Lung (tissue), 16 donors: ENCODE measurements around the gene MIOS. TPM values are rescaled to one million over a fixed set of nuclear protein-coding genes. Genes with fewer than 3 reads are reported as not detected.

Source experiments
- ATAC-seq: fragments of 200-7000 bp; cut with Tn5 transposase; one replicate; pipeline ENCODE4 v1.9.1; 2020; ENCODE audit warnings: moderate number of reproducible peaks; ENCODE audit not compliant: insufficient read depth, low FRiP score
- DNase-seq, 3 donors: peaks; one replicate each; pipeline ENCODE4 v3.0.0-alpha.2; 2013 to 2017
- H3K27ac ChIP-seq, 2 donors: one replicate each; pipeline ENCODE4 v1.5.1; 2013; ENCODE audit warnings: mild to moderate bottlenecking in 2 of 2, moderate library complexity in 2 of 2, control low read depth in 1 of 2, inconsistent platforms in 1 of 2, low read depth in 1 of 2, low read length in 1 of 2
- H3K27me3 ChIP-seq, 3 donors: one replicate each; pipeline ENCODE4 v1.5.1; 2013; ENCODE audit warnings: low read length in 2 of 3; ENCODE audit not compliant: control insufficient read depth in 3 of 3, insufficient read depth in 3 of 3
- H3K36me3 ChIP-seq, 4 donors: one replicate each; pipeline ENCODE4 v1.5.1; 2013; ENCODE audit warnings: low read length in 4 of 4, mild to moderate bottlenecking in 1 of 4, moderate library complexity in 1 of 4; ENCODE audit not compliant: control insufficient read depth in 4 of 4, insufficient read depth in 4 of 4
- H3K4me1 ChIP-seq, 5 donors: one replicate each; pipeline ENCODE4 v1.5.1; 2013; ENCODE audit warnings: low read length in 5 of 5, mild to moderate bottlenecking in 2 of 5, moderate library complexity in 1 of 5; ENCODE audit not compliant: control insufficient read depth in 5 of 5, insufficient read depth in 5 of 5
- H3K4me3 ChIP-seq: one replicate; pipeline ENCODE4 v1.5.1; 2013; ENCODE audit warnings: mild to moderate bottlenecking, control low read depth, moderate library complexity
- H3K9ac ChIP-seq, 2 donors: one replicate each; pipeline ENCODE4 v1.5.1; 2013; ENCODE audit warnings: low read length in 2 of 2, control low read depth in 1 of 2; ENCODE audit not compliant: insufficient read depth in 1 of 2
- H3K9me3 ChIP-seq, 4 donors: one replicate each; pipeline ENCODE4 v1.5.1; 2013; ENCODE audit warnings: low read length in 3 of 4, mild to moderate bottlenecking in 1 of 4, moderate library complexity in 1 of 4; ENCODE audit not compliant: control insufficient read depth in 4 of 4, insufficient read depth in 3 of 4
- WGBS, 2 donors: extraction: QIAGEN DNeasy Blood & Tissue Kit; methylation state at CpG; one replicate each; pipeline ENCODE4 v1.1.7; 2013; 5-methylcytosine and 5-hydroxymethylcytosine counted together
- long read RNA-seq, 5 donors: transcript quantifications; one replicate each; lab custom pipeline, GENCODE V29; 2026
- polyA plus RNA-seq, 2 donors: library from polyadenylated mRNA; stranded (reverse); fragments of 200-250 nt; gene quantifications; one replicate each; pipeline ENCODE4 v1.2.1, GENCODE V29; 2013
- total RNA-seq, 2 donors: library from RNA; depleted of rRNA in 1 of 2; stranded (reverse); fragments of >200 nt in 1 of 2; gene quantifications; one replicate each; pipeline ENCODE4 v1.2.1, GENCODE V29; 2014 to 2021
- TF ChIP-seq, protein P1 (sequence below): IDR thresholded peaks from 2 replicates; pipeline ENCODE4 v1.5.1; 2012; ENCODE audit warnings: mild to moderate bottlenecking; ENCODE audit errors: control extremely low read depth, extremely low read depth
- donor health status: control.
- donor health status: control.
- donor health status: Bipolar disorder and iron deficiency.
- donor health status: healthy.
- donor health status: DM: yes; HTN: yes; CAD: no.

MIOS gene
- total RNA-seq (10 to 100 TPM; 29.5 to 45.6 TPM), polyA plus RNA-seq (10 to 100 TPM in 1 of 2 donors, 1 to 10 TPM in 1; 8.7 to 18.5 TPM)
- long read RNA-seq, donor 1, partial matches to known transcripts, result 0 of 5 reads
- long read RNA-seq, donor 1, other reads (novel, unspliced or antisense), result 0 of 5 reads
- long read RNA-seq, donor 2, partial matches to known transcripts, result 0 of 3 reads
- long read RNA-seq, donor 2, other reads (novel, unspliced or antisense), result 0 of 3 reads
- long read RNA-seq, donor 3, partial matches to known transcripts, result 0 of 5 reads
- long read RNA-seq, donor 3, other reads (novel, unspliced or antisense), result 0 of 5 reads
- long read RNA-seq, donor 4, result 0 reads
- long read RNA-seq, donor 5, partial matches to known transcripts, result 0 of 8 reads
- long read RNA-seq, donor 5, other reads (novel, unspliced or antisense), result 0 of 8 reads

DNA sequence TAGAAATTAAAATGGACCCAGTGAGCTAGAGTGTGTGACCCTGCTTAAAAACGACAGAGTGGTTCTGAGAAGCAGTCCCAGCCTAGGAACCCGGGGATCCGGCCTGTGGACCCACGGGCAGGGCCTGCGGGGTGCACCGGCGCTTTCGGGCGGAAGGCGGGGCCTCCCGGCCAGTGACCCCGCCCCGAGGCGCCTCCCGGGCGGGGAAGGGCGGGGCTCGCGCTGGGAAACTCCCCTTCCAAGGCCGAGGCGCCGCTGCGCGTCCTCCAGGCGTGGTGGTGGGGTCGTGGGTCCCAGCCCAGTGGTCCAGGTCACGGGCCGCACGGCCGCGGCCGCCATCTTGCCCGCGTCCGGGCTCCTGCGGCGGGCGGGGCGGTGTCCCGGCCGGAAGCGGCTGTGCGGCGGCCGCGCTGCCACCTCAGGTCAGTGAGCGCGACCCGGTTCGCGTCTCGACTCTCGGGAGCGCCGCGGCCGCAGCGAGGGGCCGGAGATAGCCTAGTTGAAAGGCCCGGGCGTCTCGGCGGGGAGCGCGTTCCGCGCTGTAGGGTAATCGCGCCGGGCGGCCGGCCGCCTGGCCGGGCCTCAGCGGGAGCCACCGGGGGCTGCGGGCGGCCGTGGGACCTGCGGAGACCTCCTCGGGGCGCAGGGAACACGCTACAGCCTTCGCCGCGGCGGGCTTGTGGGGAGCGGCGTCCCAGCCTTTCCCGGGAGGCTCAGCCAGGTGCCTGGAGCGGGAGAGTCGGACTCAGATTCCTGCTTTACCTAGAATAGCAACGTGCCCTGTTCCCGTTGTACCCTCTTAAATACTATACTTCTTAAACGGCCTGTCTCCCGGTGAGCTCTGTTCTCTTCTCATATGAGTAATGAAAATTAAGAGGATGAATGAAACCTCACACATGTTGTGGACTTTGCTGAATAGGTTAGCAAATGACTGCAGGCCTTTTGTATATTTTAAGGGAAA is at the start of gene MIOS:
Gene MIOS (plus strand): TSS at position 234 of the 961 bp plus-strand sequence. CDS start 5,592 bp downstream, outside the sequence.
- peaks cover 0 to 5% (median 2%) of the 10 kb centered on the region in 4 donors for H3K36me3 ChIP-seq
- peak; percentile 83 to 91 (median 88) for DNase-seq
- H3K9ac ChIP-seq, result peak within 1 kb of the TSS; percentile 56 to 81
- peaks cover 0 to 21% (median 9%) of the 10 kb centered on the region in 5 donors for H3K4me1 ChIP-seq
- H3K9me3 ChIP-seq, result no peaks in the 10 kb centered on the region
- 0% methylated on average over 47 to 96 of the region's 96 CpGs for WGBS, 2 donors
- peak; percentile 96 for ATAC-seq
- H3K4me3 ChIP-seq, result peak within 1 kb of the TSS; percentile 91
- TF ChIP-seq, protein P1, sequence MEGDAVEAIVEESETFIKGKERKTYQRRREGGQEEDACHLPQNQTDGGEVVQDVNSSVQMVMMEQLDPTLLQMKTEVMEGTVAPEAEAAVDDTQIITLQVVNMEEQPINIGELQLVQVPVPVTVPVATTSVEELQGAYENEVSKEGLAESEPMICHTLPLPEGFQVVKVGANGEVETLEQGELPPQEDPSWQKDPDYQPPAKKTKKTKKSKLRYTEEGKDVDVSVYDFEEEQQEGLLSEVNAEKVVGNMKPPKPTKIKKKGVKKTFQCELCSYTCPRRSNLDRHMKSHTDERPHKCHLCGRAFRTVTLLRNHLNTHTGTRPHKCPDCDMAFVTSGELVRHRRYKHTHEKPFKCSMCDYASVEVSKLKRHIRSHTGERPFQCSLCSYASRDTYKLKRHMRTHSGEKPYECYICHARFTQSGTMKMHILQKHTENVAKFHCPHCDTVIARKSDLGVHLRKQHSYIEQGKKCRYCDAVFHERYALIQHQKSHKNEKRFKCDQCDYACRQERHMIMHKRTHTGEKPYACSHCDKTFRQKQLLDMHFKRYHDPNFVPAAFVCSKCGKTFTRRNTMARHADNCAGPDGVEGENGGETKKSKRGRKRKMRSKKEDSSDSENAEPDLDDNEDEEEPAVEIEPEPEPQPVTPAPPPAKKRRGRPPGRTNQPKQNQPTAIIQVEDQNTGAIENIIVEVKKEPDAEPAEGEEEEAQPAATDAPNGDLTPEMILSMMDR, result no peak
- H3K27me3 ChIP-seq, result no peaks in the 10 kb centered on the region
- H3K27ac ChIP-seq, result peak within 1 kb of the TSS; percentile 95 to 97

DNA sequence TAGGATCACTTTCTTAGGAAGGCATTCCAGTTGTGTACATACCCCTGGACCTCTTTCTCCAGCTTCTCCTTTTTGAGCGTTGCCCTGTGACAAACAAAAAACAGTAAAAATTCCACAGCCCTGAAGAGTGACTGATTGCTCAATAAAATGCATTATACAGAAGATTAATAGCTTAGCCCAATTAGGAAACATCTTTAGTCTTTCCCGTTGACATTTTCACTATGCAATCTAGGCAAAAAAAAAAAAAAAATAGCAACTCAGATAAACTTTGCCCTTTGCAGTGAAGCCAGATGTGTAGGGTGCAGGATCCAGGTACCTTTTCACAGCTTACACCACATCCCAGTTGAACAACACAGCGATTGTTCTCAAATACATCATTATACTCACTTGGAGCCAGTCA is 48.9 kb upstream of the MIOS start:
- Histone ChIP-seq H3K4me1 (no peaks in the 10 kb centered on the region), H3K36me3 (no peaks in the 10 kb centered on the region), H3K9ac (no peak overlapping the region), H3K4me3 (no peak overlapping the region), H3K27ac (no peak overlapping the region), H3K27me3 (no peaks in the 10 kb centered on the region), H3K9me3 (peaks cover 0 to 1% (median 0%) of the 10 kb centered on the region in 4 donors)
- TF ChIP-seq, protein P1, result no peak
- WGBS, 2 donors, result 28 to 32% methylated on average over 3 of the region's 3 CpGs
- DNase-seq (no peak), ATAC-seq (no peak)

DNA sequence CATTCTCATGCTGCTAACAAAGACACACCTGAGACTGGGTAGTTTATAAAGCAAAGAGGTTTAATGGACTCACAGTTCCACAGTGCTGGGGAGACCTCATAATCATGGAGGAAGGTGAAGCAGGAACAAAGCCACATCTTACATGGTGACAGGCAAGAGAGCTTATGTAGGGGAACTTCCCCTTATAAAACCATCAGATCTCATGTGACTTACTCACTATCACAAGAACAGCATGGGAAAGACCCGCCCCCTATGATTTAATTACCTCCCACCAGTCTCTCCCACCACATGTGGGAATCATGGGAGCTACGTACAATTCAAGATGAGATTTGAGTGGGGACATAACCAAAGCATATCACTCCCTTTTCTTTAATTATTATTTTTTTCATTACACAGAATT is 47.6 kb upstream of the MIOS start:
- TF ChIP-seq, protein P1, result no peak
- Histone ChIP-seq H3K27me3 (no peaks in the 10 kb centered on the region), H3K9me3 (no peaks in the 10 kb centered on the region), H3K27ac (no peak overlapping the region), H3K4me3 (no peak overlapping the region), H3K36me3 (peaks cover 0 to 2% (median 0%) of the 10 kb centered on the region in 4 donors), H3K4me1 (no peaks in the 10 kb centered on the region), H3K9ac (no peak overlapping the region)
- no peak for DNase-seq
- 89 to 93% methylated on average over 2 of the region's 2 CpGs for WGBS, 2 donors
- no peak for ATAC-seq
